ENCODE results near the gene SENP8. TPM values are rescaled to one million over a fixed set of nuclear protein-coding genes. Genes with fewer than 3 reads are reported as not detected.

Gene SENP8
- total and polyA plus RNA-seq, 2 of the 4 experiments (the other 2 are of a cell fraction), result 1.6 to 2.9 TPM

- H3K23ac ChIP-seq (ENCODE audit: low read depth, low read length), result no peak overlapping the region
- no peak overlapping the region for H3K4ac ChIP-seq (ENCODE audit: low read depth, low read length)
- H3K9me1 ChIP-seq (ENCODE audit: insufficient read depth, low read length), result no peaks in the 10 kb centered on the region
- no peak overlapping the region for H2AFZ ChIP-seq (replicated peaks; ENCODE audit: low read length, poor library complexity)
- H3K4me1 ChIP-seq (ENCODE audit: control insufficient read depth, insufficient read depth, low read length), result no peaks in the 10 kb centered on the region
- 13% methylated on average over 1 of the region's 7 CpGs; no CpG with 5 or more reads in 1 of the 2 experiments for WGBS, 2 experiments (ENCODE audit: extremely low coverage in 2 of 2, insufficient read length in 1 of 2)
- no peaks in the 10 kb centered on the region for H3K79me1 ChIP-seq (ENCODE audit: low read depth in 1 of 2, low read length in 2 of 2)
- H3K27me3 ChIP-seq (ENCODE audit: control insufficient read depth, insufficient read depth, low read length), result peaks cover 30% of the 10 kb centered on the region
- H2BK15ac ChIP-seq (ENCODE audit: low read depth, low read length), result no peak overlapping the region
- H2BK5ac ChIP-seq (ENCODE audit: low read depth, low read length, poor library complexity, severe bottlenecking), result no peak overlapping the region
- H2AK9ac ChIP-seq (replicated peaks; ENCODE audit: low read depth, low read length, poor library complexity), result no peak overlapping the region
- CTCF ChIA-PET, result no interaction called here
- no TSS peak for BruUV-seq (replicated peaks)
- H4K8ac ChIP-seq (ENCODE audit: low read depth in 2 of 2, low read length in 2 of 2), result no peak overlapping the region
- in situ Hi-C loops (cut with MboI; ENCODE audit: low sequenced_read_pairs), result no loop called here
- dilution Hi-C loops (cut with HindIII; ENCODE audit: low sequenced_read_pairs, unreplicated experiment), result no loop called here
- TF ChIP-seq USF2 (IDR thresholded peaks at IDR 0.05; ENCODE audit: low read depth, low read length) (no peak), SMC3 (IDR thresholded peaks at IDR 0.05; ENCODE audit: low read depth, low read length) (no peak), RAD21 (IDR thresholded peaks at IDR 0.05; ENCODE audit: low read length) (no peak), RCOR1 (IDR thresholded peaks at IDR 0.05; ENCODE audit: insufficient replicate concordance, low read length) (no peak), POLR2A (IDR thresholded peaks at IDR 0.05; ENCODE audit: low read depth, low read length) (no peak), FOS (IDR thresholded peaks at IDR 0.05; ENCODE audit: low read depth, low read length) (no peak), MAZ (IDR thresholded peaks at IDR 0.05; ENCODE audit: borderline replicate concordance, low read depth, low read length) (no peak), MXI1 (IDR thresholded peaks at IDR 0.05; ENCODE audit: borderline replicate concordance, low read depth, low read length) (no peak), CEBPB (IDR thresholded peaks at IDR 0.05; ENCODE audit: low read depth, low read length) (no peak), CHD1 (IDR thresholded peaks at IDR 0.05; ENCODE audit: low read depth, low read length) (no peak), RFX5 (IDR thresholded peaks at IDR 0.05; ENCODE audit: low read depth, low read length) (no peak), BHLHE40 (IDR thresholded peaks at IDR 0.05; ENCODE audit: low read depth, low read length) (no peak), NFE2L2 (IDR thresholded peaks at IDR 0.05; ENCODE audit: low read depth, low read length) (no peak)
- ATAC-seq (ENCODE audit: low read depth) (no peak; the same call in none of the 2 replicates), DNase-seq (no peak)
- no peak overlapping the region for H3K4me2 ChIP-seq (ENCODE audit: low read depth, low read length)
- H4K5ac ChIP-seq (ENCODE audit: low read depth, low read length), result no peak overlapping the region
- POLR2A ChIA-PET (ENCODE audit: unreplicated experiment), result no interaction called here
- no peak overlapping the region for H3K27ac ChIP-seq (ENCODE audit: insufficient read depth, low read length)
- no peak overlapping the region for H3K56ac ChIP-seq (ENCODE audit: extremely low read depth, insufficient read depth, low read length)
- no peak overlapping the region for H2AK5ac ChIP-seq (ENCODE audit: low read depth, low read length)
- H2BK20ac ChIP-seq (ENCODE audit: low read depth, low read length), result no peak overlapping the region
- no peak overlapping the region for H3K4me3 ChIP-seq (ENCODE audit: insufficient read depth, low read depth, low read length)
- intact Hi-C loops (cut with micrococcal nuclease), result no loop called here
- H2BK120ac ChIP-seq (ENCODE audit: low read depth, low read length), result no peak overlapping the region
- no peak overlapping the region for H3K18ac ChIP-seq (ENCODE audit: low read depth, low read length)
- H3K14ac ChIP-seq (replicated peaks; ENCODE audit: low read depth, low read length), result no peak overlapping the region
- H4K20me1 ChIP-seq (ENCODE audit: insufficient read depth, low read length), result no peaks in the 10 kb centered on the region
- H4K91ac ChIP-seq (ENCODE audit: insufficient read depth, low read depth, low read length), result no peak overlapping the region
- no peaks in the 10 kb centered on the region for H3K9me3 ChIP-seq (ENCODE audit: control insufficient read depth, insufficient read depth, low read length)
- H3K36me3 ChIP-seq (ENCODE audit: control insufficient read depth, insufficient read depth, low read length), result no peaks in the 10 kb centered on the region
- no peak overlapping the region for H3K9ac ChIP-seq (ENCODE audit: low read depth, low read length)
These were observed 43.3 kb downstream of the SENP8 start for GRCh38 chr15:72161361-72162132.

Data from IMR-90 (cell line).